GM11168 (cell line): ENCODE data around the gene NATD1.

ENCODE experiments used
- in situ Hi-C: fragments of 300-500 bp; cut with MboI; formaldehyde crosslinking; loops from one replicate; pipeline ENCODE4 v1.12.0; 2022; ENCODE audit warnings: low sequenced_read_pairs; ENCODE audit not compliant: unreplicated experiment

Gene NATD1, protein sequence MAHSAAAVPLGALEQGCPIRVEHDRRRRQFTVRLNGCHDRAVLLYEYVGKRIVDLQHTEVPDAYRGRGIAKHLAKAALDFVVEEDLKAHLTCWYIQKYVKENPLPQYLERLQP

DNA sequence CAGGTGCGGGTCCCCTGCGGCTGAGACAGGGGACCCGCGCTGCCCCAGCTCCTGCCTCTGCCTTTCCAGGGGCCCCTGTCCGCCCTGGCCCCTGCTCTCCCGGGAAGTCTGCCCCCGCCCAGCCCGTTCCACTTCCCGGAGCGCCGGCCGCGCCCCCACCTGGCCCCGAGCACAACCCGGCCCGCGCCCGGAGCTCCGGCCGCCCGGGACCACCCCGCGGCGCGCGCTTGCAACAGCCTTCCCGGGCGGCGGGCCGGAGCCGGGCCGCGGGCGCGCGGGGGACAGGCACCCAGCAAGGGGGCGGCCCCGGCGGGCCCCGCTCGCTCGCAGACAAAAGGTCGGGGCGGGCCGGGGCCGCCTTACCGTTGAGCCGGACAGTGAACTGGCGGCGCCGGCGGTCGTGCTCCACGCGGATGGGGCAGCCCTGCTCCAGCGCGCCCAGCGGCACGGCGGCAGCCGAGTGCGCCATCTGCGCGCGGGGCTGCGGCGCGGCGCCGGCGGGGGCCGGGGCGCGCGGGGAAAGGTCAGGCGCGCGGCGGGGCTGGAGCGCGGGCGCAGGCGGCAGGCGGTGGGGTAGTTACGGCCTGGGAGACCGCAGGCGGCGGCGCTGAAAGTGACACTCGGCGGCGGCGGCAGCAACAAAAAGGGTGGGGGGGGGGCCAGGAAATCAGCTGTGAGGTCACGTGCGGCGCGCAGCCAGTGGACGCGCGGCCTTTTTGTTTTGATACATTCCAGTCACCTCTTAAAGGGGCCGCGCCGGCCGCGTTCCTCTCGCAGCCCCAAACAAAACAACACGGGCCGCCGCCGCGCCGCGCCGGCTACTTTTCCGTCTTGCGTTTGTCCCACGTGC lies at the start of gene NATD1:
Gene NATD1, minus strand, starts transcription at position 615 of the 850 bp plus-strand sequence. Its CDS starts 146 bp downstream, at position 469.
- in situ Hi-C loops = no loop called here

DNA sequence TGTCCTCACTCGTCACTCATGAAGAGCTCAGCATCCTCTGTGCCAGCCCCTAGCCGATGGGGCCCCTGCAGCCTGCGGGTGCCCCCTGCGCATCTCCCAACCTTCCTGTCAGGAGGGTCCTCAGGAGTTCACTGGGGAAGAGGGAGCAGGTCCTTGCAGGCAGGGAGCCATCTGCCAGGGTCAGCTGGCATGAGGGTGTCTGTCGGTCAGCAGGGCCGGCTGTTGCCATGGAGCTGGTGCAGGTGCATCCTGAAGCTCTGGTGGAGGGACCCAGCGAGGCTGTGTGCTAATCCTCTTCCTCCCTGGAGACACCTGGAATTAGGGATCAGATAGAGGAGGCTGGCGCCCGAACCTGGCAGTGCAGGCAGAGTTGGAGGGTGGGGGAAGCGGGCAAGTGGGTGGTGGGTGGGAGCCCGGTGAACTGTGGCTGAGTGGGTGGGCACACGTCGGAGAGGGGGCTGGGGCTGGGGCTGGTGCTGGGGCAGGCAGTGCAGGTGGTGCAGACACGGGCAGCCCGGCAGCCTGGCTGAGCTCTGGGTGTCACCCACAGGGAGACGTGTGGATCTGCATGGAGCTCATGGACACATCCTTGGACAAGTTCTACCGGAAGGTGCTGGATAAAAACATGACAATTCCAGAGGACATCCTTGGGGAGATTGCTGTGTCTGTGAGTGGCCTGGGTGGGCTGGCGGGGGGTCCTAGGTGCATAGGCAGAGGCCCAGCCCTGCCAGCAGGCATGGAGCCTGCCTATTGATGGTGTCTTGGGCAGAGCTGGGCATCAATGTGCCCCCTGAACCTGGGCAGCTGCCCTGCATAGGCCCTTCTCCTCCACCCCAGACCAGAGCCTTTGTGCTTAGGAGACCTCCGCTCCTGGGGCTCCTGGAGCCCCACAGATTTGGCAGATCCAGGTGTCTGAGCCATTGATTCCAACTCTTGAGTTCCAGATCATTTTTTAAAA lies 48.7 kb upstream of the NATD1 start:
- in situ Hi-C loops = no loop called here

DNA sequence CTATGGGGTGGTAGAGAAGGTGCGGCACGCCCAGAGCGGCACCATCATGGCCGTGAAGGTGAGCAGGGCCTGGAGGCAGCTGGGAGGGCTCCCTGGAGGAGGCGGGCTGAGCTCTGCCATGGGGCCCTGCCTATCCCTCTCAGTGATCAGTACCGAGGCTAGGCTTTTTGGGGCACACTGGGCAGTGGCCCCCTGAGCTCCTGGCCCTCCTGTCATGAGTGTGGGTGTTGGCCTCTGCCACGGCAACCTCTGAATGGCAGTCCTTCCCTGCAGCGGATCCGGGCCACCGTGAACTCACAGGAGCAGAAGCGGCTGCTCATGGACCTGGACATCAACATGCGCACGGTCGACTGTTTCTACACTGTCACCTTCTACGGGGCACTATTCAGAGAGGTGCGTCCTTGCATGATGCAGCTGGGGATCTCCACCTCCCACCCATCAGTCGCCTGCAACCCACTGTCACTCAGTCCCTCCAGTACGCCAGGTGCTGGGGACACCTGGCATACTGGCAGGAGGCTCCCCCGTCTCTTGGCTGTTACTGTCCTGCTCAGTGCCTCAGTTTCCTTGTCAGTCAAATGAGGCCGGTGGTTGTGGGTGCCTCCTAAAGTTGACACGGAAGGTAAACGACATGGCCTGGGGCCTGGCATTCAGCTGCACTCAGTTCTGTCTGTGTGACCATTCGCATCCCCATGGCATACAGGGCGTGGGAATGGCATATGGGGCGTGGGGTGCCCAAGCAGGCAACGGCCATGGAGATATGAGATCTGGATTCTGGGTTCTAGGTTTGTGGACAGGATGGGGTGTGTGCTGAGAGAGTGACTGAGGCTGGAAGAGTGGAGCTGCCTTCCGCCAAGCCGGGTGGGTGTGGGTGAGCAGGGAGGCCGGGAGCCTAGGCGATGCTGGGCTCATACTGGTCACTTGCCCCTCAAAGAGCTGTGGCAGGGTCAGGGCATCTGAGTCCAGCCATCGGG lies 47.7 kb upstream of the NATD1 start:
- in situ Hi-C loops = no loop called here

DNA sequence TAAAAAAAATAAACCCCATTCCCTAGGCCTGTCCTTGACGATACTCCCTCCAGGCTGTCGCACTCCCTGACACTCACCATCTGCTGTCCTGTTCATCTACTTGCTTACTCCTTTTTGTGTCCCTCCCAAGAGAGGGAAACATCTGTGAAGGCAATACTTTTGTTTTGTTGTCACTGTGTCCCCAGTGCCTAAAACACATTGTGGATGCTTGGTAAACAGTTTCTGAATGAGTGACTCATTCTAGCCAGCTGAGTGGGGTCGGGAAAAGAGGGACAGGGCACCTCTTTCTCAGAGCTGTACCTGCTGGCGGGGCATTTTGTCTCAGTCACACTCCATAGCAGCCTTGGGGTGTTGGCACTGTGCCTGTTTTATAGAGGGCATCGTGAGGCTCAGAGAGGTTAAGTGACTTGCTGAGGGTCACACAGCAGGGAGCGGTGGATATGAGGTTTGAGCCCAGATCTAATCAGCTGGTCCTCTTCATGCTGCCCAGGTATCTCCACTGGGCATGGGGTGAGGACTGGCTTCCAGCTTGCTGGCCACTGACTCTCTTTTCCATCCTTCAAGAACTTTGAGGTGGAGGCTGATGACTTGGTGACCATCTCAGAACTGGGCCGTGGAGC lies 46.9 kb upstream of the NATD1 start:
- in situ Hi-C loops = no loop called here

DNA sequence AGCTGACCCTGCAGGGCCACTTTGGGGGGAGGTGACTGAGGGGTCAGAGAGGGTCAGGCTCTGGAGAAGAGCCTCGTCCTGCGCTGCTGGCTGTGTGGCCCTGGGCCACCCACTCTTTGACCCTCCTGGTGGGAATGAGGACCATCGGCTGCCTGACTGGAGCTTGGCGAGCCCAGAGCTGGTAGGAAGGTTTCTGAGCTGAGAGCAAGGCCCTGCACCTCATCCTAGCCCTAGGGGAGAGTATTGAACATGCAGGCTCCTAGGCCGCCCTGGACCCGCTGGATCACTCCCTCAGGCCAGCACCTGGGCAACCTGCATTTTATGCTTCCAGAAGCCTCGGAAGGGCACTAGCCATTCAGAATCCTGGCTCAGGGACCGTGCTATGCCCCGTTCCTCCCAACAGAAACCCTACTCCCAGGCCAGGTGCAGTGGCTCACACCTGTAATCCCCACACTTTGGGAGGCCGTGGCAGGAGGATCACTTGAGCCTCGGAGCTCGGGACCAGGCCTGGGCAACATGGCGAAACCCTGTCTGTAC lies 45.8 kb upstream of the NATD1 start:
- in situ Hi-C loops = no loop called here

DNA sequence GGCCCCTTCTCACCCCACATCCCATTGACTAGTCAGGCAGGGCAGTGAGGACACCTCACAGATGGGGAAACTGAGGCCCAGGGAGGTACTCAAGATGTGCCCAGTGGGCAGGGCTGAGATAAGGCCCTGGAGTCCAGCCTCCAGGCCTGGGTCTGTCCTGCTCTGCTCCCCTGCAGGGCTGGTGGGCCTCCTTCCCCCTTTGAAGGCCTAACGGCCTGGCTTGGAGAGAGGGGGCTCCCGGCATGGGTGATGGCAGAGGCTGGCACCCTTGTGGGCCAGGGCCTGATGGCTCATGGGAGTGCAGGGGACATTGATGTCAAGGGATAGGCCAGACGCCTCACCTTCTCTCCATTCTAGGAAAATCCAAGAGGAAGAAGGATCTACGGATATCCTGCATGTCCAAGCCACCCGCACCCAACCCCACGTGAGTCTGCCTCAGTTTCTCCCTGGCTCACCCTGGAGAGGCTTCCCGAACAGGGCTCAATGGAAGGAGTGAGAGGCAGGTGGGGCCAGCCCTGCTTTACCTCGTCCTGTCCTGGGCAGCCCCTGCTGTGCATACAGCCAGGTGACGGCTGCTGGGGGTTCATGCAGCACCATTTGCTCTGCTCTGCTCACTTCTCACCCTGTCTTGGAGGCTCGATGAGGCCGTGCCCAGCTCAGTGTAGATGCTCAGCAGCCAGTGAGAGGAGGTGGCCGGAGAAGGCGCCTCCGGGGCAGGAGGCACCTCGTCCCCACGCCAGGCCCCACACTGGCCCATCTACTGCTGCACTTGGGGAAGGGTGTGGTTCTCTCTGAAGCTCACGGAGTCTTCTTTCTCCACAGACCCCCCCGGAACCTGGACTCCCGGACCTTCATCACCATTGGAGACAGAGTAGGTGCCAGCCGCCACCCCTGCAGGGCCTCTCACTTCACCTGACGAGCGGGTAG lies 45.1 kb upstream of the NATD1 start:
- in situ Hi-C loops = no loop called here

DNA sequence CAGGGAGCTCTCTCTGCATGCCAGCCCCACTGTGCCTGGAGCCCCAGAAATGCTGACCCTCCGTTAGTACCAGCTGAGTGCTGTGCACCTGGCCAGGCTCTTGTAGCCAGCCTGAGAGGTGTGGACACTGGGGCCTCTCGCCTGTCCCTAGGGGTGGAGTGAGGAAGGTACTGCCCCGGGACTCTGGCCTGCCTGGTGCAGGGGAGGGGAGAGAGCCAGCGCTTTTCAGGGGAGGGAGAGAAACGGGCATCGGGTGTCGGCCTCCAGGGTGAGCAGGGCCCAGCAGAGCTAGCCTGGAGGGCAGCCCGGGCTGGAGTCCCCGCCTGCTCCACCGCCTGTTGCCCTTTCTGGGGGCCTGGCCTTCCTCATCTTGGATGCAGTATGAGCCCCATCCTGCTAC lies 44.4 kb upstream of the NATD1 start:
- in situ Hi-C loops = no loop called here

DNA sequence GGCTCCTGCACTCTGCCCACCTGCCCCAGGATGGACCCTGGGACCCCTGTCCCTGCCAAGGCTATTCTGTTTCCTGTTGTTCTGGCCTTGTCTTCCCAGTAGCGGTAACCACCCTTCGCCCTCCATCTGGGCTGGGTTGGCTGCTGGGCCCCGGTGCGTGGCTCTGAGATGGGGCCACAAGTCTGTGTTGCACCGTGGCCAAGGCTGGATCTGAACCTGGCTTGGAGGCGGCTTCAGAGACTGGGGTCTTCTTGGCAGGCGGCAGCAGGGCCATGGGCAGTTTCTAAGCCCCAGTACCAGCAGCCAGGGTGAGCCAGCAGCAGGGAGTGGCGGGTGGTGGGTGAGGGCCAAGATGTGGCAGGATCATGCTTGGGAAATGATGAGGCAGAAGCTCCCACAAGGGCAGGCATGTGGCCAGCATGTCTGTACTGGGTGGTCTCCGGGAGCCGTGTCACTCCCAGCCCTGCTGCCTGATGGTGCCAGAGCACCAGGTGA lies 43.9 kb upstream of the NATD1 start:
- in situ Hi-C loops = no loop called here

DNA sequence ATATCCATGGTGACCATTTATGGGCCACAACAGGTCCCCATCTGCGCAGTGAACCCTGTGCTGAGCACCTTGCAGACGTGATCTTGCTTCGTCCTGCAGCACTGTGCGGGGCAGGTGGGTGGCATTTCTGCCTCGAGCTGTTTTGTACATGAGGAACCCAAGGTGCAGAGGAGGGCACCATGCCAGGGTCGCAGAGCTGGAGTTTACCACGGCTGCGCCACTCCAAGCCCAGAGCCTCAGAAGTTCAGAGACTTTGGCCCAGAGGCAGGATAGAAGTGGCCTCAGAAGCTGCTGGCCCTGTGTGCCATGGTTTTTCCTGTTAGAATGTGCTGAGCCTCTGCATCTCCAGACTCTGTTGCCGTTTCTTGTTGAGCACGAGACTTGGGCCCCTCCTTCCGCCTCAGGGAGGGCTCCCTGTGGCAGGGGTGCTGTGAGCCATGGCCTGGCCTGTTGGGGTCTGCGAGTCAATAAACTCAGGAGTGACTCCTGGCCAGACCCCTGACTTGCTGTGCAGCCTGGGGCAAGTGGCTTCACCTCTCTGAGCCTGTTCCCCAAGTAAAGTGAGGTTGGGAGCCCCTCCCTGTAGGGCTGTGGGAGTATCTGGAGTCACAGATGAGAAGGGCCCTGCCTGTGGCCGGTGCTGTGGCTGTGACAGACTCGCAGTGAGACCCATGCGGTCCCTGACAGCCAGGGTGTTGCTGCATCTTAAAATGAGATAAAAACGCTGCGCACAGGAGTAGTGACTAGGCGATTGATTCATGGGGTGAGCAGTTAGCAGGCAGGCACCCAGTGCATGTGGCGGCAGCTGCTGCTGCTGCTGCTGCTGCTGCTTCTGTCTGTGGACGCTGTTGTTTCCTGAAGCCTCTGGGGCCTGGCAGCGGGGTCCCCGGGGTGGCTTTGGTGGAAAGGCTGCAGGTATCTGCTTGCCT lies 43.2 kb upstream of the NATD1 start:
- in situ Hi-C loops = no loop called here

DNA sequence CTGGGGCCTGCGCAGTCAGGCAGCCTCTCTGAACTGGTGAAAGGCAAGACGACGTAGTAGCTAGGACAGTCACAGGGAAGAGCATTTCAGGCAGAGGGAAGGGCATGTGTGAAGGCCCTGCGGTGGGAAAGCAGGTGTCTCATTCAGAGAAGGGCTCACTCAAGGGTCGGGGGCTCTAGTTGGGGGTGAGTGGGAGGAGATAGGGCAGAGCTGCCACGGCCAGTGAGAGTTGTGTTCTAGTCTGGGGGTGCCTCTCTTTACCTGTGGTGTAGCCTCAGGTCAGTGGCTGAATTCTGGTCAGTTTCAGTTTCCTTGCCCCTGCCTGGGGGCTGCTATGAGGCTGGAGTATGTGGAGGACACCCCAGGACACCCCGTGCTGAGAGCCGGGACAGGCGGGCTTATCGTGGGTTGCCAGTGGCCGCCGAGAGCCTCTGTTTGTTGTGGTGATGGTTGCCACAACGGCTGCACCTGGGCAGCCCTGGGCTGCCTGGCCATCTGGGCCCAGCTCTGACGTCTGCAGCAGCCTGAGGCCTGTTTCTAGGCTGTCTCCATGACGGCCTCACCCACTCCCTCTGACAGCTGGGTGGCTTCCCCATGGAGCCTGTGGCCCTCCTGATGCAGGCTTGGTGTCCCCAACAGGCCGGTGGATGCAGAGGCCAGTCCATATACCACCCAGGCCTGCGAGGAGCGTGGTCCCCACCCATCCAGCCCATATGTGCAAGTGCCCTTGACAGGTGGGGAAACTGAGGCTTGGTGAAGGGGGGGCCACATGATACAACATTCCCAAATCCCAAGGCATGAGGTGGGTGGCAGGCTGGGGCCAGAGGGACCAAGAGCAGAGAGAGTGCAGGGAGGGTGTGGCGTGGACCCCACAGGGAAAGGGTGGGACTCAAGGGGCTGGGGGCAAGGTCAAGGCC lies 42.1 kb upstream of the NATD1 start:
- in situ Hi-C loops = no loop called here

DNA sequence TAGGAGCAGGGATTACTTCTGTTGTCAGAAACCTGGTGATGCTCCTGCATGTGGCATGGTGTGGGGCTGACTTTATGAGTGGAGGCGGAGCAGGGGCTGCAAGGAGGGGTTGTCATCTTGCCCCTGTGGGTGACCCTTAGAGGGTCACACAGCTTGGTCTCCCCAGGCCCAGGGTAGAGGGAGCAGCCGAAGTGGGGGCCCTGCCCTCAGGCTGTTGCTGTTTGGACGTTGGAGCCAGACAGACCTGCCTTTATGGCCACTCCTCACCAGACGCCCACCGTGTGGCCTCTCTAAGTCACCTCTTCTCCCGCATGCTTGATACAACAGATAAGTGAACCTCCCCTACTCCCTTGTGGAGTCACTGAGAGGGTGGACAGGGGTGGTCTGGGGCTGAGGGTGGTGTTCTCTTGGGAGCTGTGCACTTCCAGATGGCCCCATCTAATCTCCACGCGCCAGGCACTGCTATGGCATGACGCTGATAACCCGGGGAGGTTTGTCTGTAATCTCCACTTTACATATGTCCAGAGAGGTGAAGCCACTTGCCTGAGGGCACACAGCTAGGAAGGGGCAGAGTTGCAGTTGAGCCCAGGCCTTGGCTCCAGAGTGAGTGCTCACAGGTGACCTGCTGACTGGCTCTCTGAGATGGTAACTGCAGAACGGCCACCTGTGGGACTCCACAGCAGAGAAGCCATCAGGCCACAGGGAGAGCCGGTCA lies 41.3 kb upstream of the NATD1 start:
- in situ Hi-C loops = no loop called here

DNA sequence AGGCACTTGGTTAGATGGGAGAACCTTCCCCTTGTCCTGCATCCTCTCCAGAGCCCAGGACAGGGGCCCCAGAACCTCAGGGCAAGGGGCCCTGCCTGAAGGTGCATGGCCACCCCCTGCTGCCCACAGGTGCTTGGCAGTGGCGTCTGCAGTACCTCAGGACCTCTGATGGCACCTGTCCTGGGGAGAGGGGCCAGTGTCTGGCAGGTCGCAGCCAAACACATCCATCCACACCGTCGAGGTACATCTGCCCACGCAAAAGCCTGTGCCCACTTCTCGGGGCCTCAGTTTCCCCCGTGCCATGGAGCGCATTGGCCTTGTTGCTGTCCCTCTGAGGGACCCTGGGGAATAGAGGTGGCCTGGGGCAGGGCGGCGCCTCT lies 40.6 kb upstream of the NATD1 start:
- in situ Hi-C loops = no loop called here

DNA sequence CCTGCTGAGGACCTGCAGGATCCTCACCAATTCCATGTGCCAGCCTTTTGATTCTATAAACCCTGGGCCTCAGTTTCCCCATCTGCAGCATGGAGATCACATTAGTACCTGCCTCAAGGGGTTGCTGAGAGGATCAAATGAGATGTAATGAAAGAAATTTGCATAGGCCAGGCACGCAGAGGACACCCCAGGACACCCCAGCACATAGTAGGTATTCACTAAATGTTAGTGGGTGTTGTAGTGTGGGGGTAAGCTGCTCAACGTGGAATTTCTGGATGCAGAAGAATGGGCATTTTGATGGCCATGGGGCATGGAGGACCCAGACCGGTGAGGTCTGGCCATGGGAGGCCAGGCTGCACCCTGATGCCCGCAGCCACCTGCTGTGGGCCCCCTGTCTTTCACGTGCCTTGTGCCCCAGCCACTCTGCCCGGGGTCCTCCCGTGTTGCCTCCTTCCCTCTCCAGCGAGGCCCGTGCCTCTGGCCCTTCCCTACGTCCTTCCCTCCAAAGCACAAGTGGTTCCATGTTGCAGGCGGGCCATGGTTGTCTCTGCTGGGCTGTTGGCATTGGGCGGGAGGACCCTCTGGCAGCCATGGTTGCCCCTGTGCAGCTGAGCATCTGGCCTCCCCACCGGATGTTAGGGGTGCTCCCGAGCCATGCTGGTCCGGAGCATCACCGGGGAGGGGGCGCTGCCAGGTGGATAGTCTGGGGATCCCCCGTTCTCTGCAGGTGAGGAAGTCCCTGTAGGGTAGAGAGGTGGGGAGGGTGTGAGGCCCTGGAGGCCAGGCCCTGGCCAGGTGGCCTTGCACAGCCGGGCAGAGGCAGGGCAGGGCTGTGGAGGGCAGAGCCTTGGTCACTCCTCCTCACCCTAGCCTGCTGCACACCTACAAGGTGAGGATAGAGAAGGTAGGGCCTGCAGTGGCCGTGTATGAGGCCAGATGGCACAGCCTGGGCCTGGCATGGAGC lies 39.9 kb upstream of the NATD1 start:
- in situ Hi-C loops = no loop called here

DNA sequence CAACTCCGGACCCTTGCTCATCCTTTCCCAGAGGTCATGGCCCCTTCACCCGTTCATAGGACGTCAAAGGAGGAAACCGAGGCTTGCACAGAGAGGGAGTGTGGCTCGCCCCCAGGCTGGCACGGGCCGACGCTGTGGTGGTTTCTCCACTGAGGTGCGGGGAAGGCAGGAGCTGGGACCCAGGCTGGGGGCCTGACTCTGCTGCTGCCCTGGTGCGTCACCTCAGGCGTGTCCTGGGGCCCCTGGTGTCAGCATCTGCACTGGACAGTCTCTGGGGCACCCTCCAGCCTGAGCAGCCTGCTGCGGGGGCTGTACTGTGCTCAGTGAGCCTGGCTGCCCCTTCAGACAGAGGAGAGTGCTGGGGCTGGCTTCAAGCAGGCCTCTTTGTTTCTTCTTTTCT lies 38.7 kb upstream of the NATD1 start:
- in situ Hi-C loops = no loop called here
